HCT116 (cell line): Measurements from ENCODE around the gene CIRBP. TPM values are rescaled to one million over a fixed set of nuclear protein-coding genes. Genes with fewer than 3 reads are reported as not detected.

Experiments
- ATAC-seq: fragments of 200-7000 bp; cut with Tn5 transposase; 2 replicates; pipeline ENCODE4 v1.9.1; 2020; ENCODE audit warnings: mild to moderate bottlenecking, moderate library complexity
- BruUV-seq: library from RNA; stranded (reverse); fragments of 400-500 nt; replicated peaks from 2 replicates; lab custom pipeline; 2021; lab: Mats Ljungman, UMichigan
- CTCF ChIA-PET: fragments of 300-600 bp; sonication (Branson Sonifier 250); formaldehyde crosslinking; loops from one replicate; lab custom pipeline; 2021; ENCODE audit warnings: antibody characterized with exemption; lab: Charles Lee
- POLR2A ChIA-PET: fragments of 300-600, 350-600 bp; sonication (Branson Sonifier 250); formaldehyde crosslinking; loops from one replicate; lab custom pipeline; 2021; ENCODE audit warnings: antibody characterized with exemption; lab: Charles Lee
- RAD21 ChIA-PET, 2 experiments: fragments of 300-600 bp; sonication (Branson Sonifier 250); formaldehyde crosslinking; loops; one replicate each; lab custom pipeline; 2023; ENCODE audit warnings: low total read pairs in 2 of 2; ENCODE audit not compliant: uncharacterized antibody in 2 of 2, unreplicated experiment in 2 of 2, low non-redundant PET in 1 of 2; lab: Charles Lee
- DNase-seq: peaks from one replicate; pipeline ENCODE4 v3.0.0-alpha.2; 2010; ENCODE audit warnings: low read depth, low spot score
- H2AFZ ChIP-seq: fragments of 200-600 bp; shearing (Covaris generic), sonication (generic); 2 replicates; pipeline ENCODE4 v1.6.1; 2017; ENCODE audit warnings: low read depth, mixed run types, mixed read lengths, antibody characterized with exemption, low read length; ENCODE audit not compliant: poor library complexity, severe bottlenecking
- H3K27ac ChIP-seq: 2 replicates; pipeline ENCODE4 v1.5.1; 2012; ENCODE audit warnings: low read depth, low read length
- H3K27me3 ChIP-seq: fragments of 200-600 bp; sonication (generic); 2 replicates; pipeline ENCODE4 v1.6.1; 2016; ENCODE audit warnings: mixed run types, low read length, mixed read lengths; ENCODE audit not compliant: insufficient read depth
- H3K36me3 ChIP-seq, 2 experiments: fragments of 200-500 bp in 1 of 2; fragments of 200-600 bp in 1 of 2; sonication (Bioruptor generic) in 1 of 2; sonication (generic) in 1 of 2; 2 replicates each; pipeline versions ENCODE4 v1.5.1 to v1.6.1; 2014 to 2016; ENCODE audit warnings: low read length in 2 of 2, inconsistent platforms in 1 of 2, mixed read lengths in 1 of 2, mixed run types in 1 of 2; ENCODE audit not compliant: insufficient read depth in 2 of 2, control insufficient read depth in 1 of 2
- H3K4me1 ChIP-seq, 2 experiments: fragments of 200-600 bp in 1 of 2; sonication (generic) in 1 of 2; 2 replicates each; pipeline versions ENCODE4 v1.5.1 to v1.6.1; 2012 to 2017; ENCODE audit warnings: low read length in 2 of 2, inconsistent platforms in 1 of 2, mild to moderate bottlenecking in 1 of 2, mixed read lengths in 1 of 2, mixed run types in 1 of 2, moderate library complexity in 1 of 2; ENCODE audit not compliant: insufficient read depth in 2 of 2, control insufficient read depth in 1 of 2
- H3K4me2 ChIP-seq: fragments of 200-600 bp; sonication (generic); 2 replicates; pipeline ENCODE4 v1.6.1; 2017; ENCODE audit warnings: mixed run types, low read length, mixed read lengths
- H3K4me3 ChIP-seq, 2 experiments: fragments of 200-600 bp in 1 of 2; sonication (generic) in 1 of 2; replicated peaks in 1 of 2; 2 replicates each; pipeline ENCODE4 v1.5.1; 2011 to 2016; ENCODE audit warnings: low read length in 2 of 2, control low read depth in 1 of 2, low read depth in 1 of 2, mild to moderate bottlenecking in 1 of 2, mixed read lengths in 1 of 2, mixed run types in 1 of 2
- H3K79me2 ChIP-seq: fragments of 200-600 bp; sonication (generic); 2 replicates; pipeline ENCODE4 v1.6.1; 2017; ENCODE audit warnings: mild to moderate bottlenecking, mixed run types, low read length, moderate library complexity, mixed read lengths; ENCODE audit not compliant: insufficient read depth
- H3K9ac ChIP-seq: fragments of 200-600 bp; sonication (generic); 2 replicates; pipeline ENCODE4 v1.6.1; 2016; ENCODE audit warnings: low read length, mixed read lengths
- H3K9me2 ChIP-seq: fragments of 200-600 bp; sonication (generic), shearing (Covaris generic); 2 replicates; pipeline ENCODE4 v1.6.1; 2017; ENCODE audit warnings: mixed run types, mild to moderate bottlenecking, moderate library complexity; ENCODE audit not compliant: insufficient read depth
- H3K9me3 ChIP-seq, 2 experiments: fragments of 200-500 bp in 1 of 2; fragments of 200-600 bp in 1 of 2; sonication (Bioruptor generic) in 1 of 2; sonication (generic) in 1 of 2; 2 replicates each; pipeline ENCODE4 v1.6.1; 2014 to 2017; ENCODE audit warnings: low read length in 2 of 2, mixed read lengths in 2 of 2, inconsistent platforms in 1 of 2, low read depth in 1 of 2, mild to moderate bottlenecking in 1 of 2, mixed run types in 1 of 2, moderate library complexity in 1 of 2; ENCODE audit not compliant: control insufficient read depth in 1 of 2, insufficient read depth in 1 of 2
- H4K20me1 ChIP-seq: fragments of 200-600 bp; sonication (generic), shearing (Covaris generic); 2 replicates; pipeline ENCODE4 v1.6.1; 2017; ENCODE audit warnings: mixed run types, mild to moderate bottlenecking, moderate library complexity; ENCODE audit not compliant: insufficient read depth
- CEBPB ChIP-seq: IDR thresholded peaks from 2 replicates; pipeline ENCODE4 v1.6.1; 2012; ENCODE audit warnings: low read depth
- CTCF ChIP-seq, 3 experiments: fragments of 200-600 bp in 1 of 3; sonication (generic) in 1 of 3; IDR thresholded peaks in 2 of 3; conservative IDR thresholded peaks in 1 of 3; 2 replicates each; pipeline ENCODE4 v1.5.1; 2012 to 2017; ENCODE audit warnings: low read depth in 2 of 3, low read length in 2 of 3, antibody characterized with exemption in 1 of 3, borderline replicate concordance in 1 of 3, control low read depth in 1 of 3, mild to moderate bottlenecking in 1 of 3, mixed read lengths in 1 of 3, mixed run types in 1 of 3, moderate library complexity in 1 of 3; ENCODE audit not compliant: insufficient read depth in 1 of 3
- EGR1 ChIP-seq: IDR thresholded peaks from 2 replicates; pipeline ENCODE4 v1.6.1; 2012; ENCODE audit warnings: low read depth
- EZH2 ChIP-seq: fragments of 200-600 bp; sonication (generic); IDR thresholded peaks from 2 replicates; pipeline ENCODE4 v1.6.1; 2017; ENCODE audit warnings: antibody characterized with exemption, mixed run types
- EZH2phosphoT487 ChIP-seq: fragments of 200-600 bp; IDR thresholded peaks from 2 replicates; pipeline ENCODE4 v1.6.1; 2018; ENCODE audit warnings: antibody characterized with exemption, borderline replicate concordance
- FOSL1 ChIP-seq: IDR thresholded peaks from 2 replicates; pipeline ENCODE4 v1.6.1; 2012; ENCODE audit warnings: low read depth
- JUND ChIP-seq: IDR thresholded peaks from 2 replicates; pipeline ENCODE4 v1.6.1; 2012
- POLR2AphosphoS5 ChIP-seq: IDR thresholded peaks from 2 replicates; pipeline ENCODE4 v1.6.1; 2011; ENCODE audit warnings: mild to moderate bottlenecking, low read depth, low read length, moderate library complexity
- RAD21 ChIP-seq: IDR thresholded peaks from 2 replicates; pipeline ENCODE4 v1.6.1; 2012; ENCODE audit warnings: low read depth, mild to moderate bottlenecking
- REST ChIP-seq: IDR thresholded peaks from 2 replicates; pipeline ENCODE4 v1.6.1; 2012; ENCODE audit warnings: low read depth
- SIN3A ChIP-seq: IDR thresholded peaks from 2 replicates; pipeline ENCODE4 v1.6.1; 2012; ENCODE audit warnings: low read depth
- SP1 ChIP-seq: IDR thresholded peaks from 2 replicates; pipeline ENCODE4 v1.6.1; 2012; ENCODE audit warnings: low read depth
- SRF ChIP-seq: IDR thresholded peaks from 2 replicates; pipeline ENCODE4 v1.6.1; 2012; ENCODE audit warnings: low read depth
- TCF7L2 ChIP-seq: IDR thresholded peaks from 2 replicates; pipeline ENCODE4 v1.7.0; 2011; ENCODE audit warnings: borderline replicate concordance, inconsistent platforms; ENCODE audit not compliant: insufficient read depth, insufficient read length; ENCODE audit errors: extremely low read depth
- YY1 ChIP-seq: IDR thresholded peaks from 2 replicates; pipeline ENCODE4 v1.6.1; 2011; ENCODE audit warnings: low read length, low read depth, moderate library complexity, mild to moderate bottlenecking; ENCODE audit not compliant: insufficient replicate concordance; ENCODE audit errors: extremely low read depth
- ZFX ChIP-seq: fragments of 450-650 bp; IDR thresholded peaks from 2 replicates; pipeline ENCODE4 v1.6.1; 2017
- ZNF274 ChIP-seq: fragments of 200-500 bp; sonication (Bioruptor generic); IDR thresholded peaks from 2 replicates; pipeline ENCODE4 v1.6.1; 2014; ENCODE audit warnings: mild to moderate bottlenecking, low read depth, low read length, inconsistent platforms
- intact Hi-C: fragments of 100-400 bp; cut with micrococcal nuclease; formaldehyde crosslinking; loops from 2 replicates; pipeline ENCODE4 v1.10.0; 2022
- total RNA-seq: library from RNA; stranded (reverse); gene quantifications from one replicate; pipeline ENCODE4 v1.2.1, GENCODE V29; 2021; ENCODE audit not compliant: unreplicated experiment
- TF ChIP-seq, protein P1 (sequence below): IDR thresholded peaks from 2 replicates; pipeline ENCODE4 v1.6.1; 2012

Gene CIRBP
- total RNA-seq, 1 experiment from 2014 or later: 276 TPM

DNA sequence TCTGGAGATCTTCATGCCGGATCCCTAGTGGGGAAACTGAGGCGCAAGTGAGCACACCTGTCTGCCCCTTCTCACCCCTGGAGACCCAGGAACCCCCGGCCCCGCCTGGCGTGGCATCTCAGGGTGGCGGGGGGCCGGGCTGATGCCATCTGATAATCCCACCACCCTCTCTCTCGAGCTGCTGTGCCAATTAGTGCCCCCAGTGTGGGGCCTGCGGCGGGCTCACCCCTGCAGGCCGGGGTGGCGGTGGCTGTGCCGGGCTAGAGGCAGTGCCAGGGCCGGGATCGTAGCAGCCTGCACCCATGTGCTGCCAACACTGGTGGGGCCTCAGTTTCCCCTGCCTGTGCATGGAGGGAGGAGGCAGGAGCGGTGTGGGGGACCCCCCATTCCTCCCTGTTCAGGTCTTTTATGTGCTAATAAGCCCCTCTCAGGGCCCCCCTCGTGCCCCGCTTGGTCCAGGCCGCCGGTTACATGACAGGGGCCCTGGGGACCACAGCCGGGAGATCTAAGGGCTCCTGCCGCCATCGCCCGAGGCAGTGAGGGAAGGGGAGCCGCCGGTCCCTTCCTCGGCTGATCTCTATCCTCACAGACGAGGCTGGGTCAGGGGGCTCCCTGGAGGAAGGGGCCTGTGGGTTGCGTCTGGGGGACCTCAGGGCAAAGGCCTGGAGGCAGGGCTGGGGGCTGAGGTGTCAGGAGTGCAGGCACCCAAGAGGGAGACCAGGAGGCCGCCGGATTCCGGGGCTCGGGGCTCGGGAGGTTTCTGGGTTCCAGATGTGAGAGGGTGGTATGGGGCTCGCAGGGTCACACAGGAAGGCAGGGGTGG, 24.9 kb downstream of the CIRBP start:
- intact Hi-C loops: no loop called here
- POLR2A ChIA-PET: no interaction called here
- Histone ChIP-seq H3K4me2 (no peak overlapping the region), H3K79me2 (no peaks in the 10 kb centered on the region), H2AFZ (no peak overlapping the region), H3K27me3 (no peaks in the 10 kb centered on the region), H3K4me3 (no peak overlapping the region), H3K36me3 (no peaks in the 10 kb centered on the region), H3K4me1 (peaks cover 12 to 21% of the 10 kb centered on the region in 2 experiments), H3K9me2 (no peaks in the 10 kb centered on the region), H3K9ac (no peak overlapping the region), H3K27ac (no peak overlapping the region), H3K9me3 (no peaks in the 10 kb centered on the region), H4K20me1 (no peaks in the 10 kb centered on the region)
- no peak for TF ChIP-seq TCF7L2
- TF ChIP-seq POLR2AphosphoS5: no peak
- no peak for TF ChIP-seq EZH2
- no peak for TF ChIP-seq ZNF274
- no peak for TF ChIP-seq ZFX
- no peak for TF ChIP-seq SP1
- no peak for TF ChIP-seq CEBPB
- TF ChIP-seq, protein P1, sequence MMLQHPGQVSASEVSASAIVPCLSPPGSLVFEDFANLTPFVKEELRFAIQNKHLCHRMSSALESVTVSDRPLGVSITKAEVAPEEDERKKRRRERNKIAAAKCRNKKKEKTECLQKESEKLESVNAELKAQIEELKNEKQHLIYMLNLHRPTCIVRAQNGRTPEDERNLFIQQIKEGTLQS: no peak
- no peak for TF ChIP-seq RAD21
- TF ChIP-seq SIN3A: no peak
- no peak for TF ChIP-seq REST
- TF ChIP-seq CTCF (IDR thresholded peaks at IDR 0.05 in 2 of 3, conservative IDR thresholded peaks at IDR 0.05 in 1 of 3; ENCODE audit: borderline replicate concordance in 1 of 3, insufficient read depth in 1 of 3, low read depth in 2 of 3, low read length in 2 of 3): no peak
- no peak for TF ChIP-seq JUND
- TF ChIP-seq EGR1: no peak
- no peak for TF ChIP-seq YY1
- TF ChIP-seq EZH2phosphoT487: no peak
- TF ChIP-seq SRF: no peak
- no peak for TF ChIP-seq FOSL1
- no peak for DNase-seq
- RAD21 ChIA-PET: no interaction called here
- CTCF ChIA-PET: no interaction called here
- no peak for ATAC-seq
- BruUV-seq: no TSS peak
